GM12801 (cell line): ENCODE data around the gene GPLD1.

Experiments used
- CTCF ChIP-seq: IDR thresholded peaks from one replicate; pipeline ENCODE4 v1.5.1; 2011; ENCODE audit warnings: control low read depth; ENCODE audit not compliant: insufficient read length; ENCODE audit errors: extremely low read depth

Gene GPLD1

GRCh38 chr6:24464253-24465038 lies 24.9 kb downstream of the GPLD1 start:
- no peak for TF ChIP-seq CTCF

- no peak for TF ChIP-seq CTCF
Measured at GRCh38 chr6:24460966-24461365, 28.4 kb downstream of the GPLD1 start.

DNA sequence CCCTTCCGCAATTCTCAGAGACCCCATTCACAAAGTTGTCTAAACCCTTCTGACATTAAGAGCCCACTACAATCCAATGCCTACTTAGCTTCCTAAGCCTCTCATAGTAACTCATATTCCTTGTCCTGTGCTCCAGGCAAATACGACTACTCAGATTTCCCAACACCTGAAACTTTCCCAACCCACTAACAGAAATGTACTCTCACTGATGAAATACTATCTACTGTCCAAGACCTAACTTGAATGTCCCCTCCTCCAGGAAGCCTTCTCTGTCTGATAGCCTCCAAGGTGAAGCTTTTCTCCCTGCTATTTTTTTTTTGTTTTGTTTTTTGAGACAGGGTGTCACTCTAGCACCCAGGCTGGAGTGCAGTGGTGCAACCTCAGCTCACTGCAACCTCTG lies 30.4 kb downstream of the GPLD1 start:
- no peak for TF ChIP-seq CTCF

- no peak for TF ChIP-seq CTCF
Measured at GRCh38 chr6:24458134-24458533, 31.2 kb downstream of the GPLD1 start.

GRCh38 chr6:24455061-24455460 lies 34.3 kb downstream of the GPLD1 start:
- no peak for TF ChIP-seq CTCF

GRCh38 chr6:24454452-24454851 lies 34.9 kb downstream of the GPLD1 start:
- no peak for TF ChIP-seq CTCF

GRCh38 chr6:24453921-24454320 lies 35.5 kb downstream of the GPLD1 start:
- TF ChIP-seq CTCF, result no peak
